ENCODE results near the gene SLC35F2.

Gene SLC35F2

GRCh38 chr11:107744736-107745135 is 113.9 kb downstream of the SLC35F2 start:
- no peaks in the 10 kb centered on the region for H3K4me1 ChIP-seq
- TF ChIP-seq CTCF (IDR thresholded peaks at IDR 0.05; ENCODE audit: low read depth, low read length), result no peak
- H3K4me3 ChIP-seq (ENCODE audit: low read depth, low read length), result no peak overlapping the region
- H3K27me3 ChIP-seq, result peaks cover 9% of the 10 kb centered on the region; the same call in 1 of the 2 replicates
- no peaks in the 10 kb centered on the region for H3K9me3 ChIP-seq
- no peaks in the 10 kb centered on the region for H3K36me3 ChIP-seq
- no peak for DNase-seq

GRCh38 chr11:107743191-107743590 is 115.4 kb downstream of the SLC35F2 start:
- Histone ChIP-seq H3K27me3 (peaks cover 14% of the 10 kb centered on the region), H3K4me1 (no peaks in the 10 kb centered on the region), H3K4me3 (ENCODE audit: low read depth, low read length) (no peak overlapping the region), H3K9me3 (no peaks in the 10 kb centered on the region), H3K36me3 (no peaks in the 10 kb centered on the region)
- TF ChIP-seq CTCF (IDR thresholded peaks at IDR 0.05; ENCODE audit: low read depth, low read length), result no peak
- no peak for DNase-seq

GRCh38 chr11:107741044-107741823 is 117.4 kb downstream of the SLC35F2 start:
- TF ChIP-seq CTCF (IDR thresholded peaks at IDR 0.05; ENCODE audit: low read depth, low read length), result peak; percentile 89
- DNase-seq, result peak; percentile 18

More at GRCh38 chr11:107741044-107741823, 117.4 kb downstream of the SLC35F2 start:
- no peaks in the 10 kb centered on the region for H3K36me3 ChIP-seq
- H3K4me3 ChIP-seq (ENCODE audit: low read depth, low read length), result no peak overlapping the region
- no peaks in the 10 kb centered on the region for H3K4me1 ChIP-seq
- peaks cover 14% of the 10 kb centered on the region for H3K27me3 ChIP-seq
- no peaks in the 10 kb centered on the region for H3K9me3 ChIP-seq
